HEK293 (cell line): ENCODE data around the gene C12orf57.

Experiments used
- CTCF ChIA-PET: fragments of 350-600 bp; formaldehyde crosslinking; extraction: SDS; loops from one replicate; lab custom pipeline; 2021; ENCODE audit warnings: antibody characterized with exemption; lab: Yijun Ruan, JAX
- POLR2A ChIA-PET: fragments of 300-600 bp; formaldehyde crosslinking; extraction: SDS; loops from one replicate; lab custom pipeline; 2020; ENCODE audit warnings: antibody characterized with exemption, inconsistent platforms; lab: Yijun Ruan, JAX
- H3K27ac ChIP-seq: fragments of 200-500 bp; sonication (Bioruptor generic); 2 replicates; pipeline ENCODE4 v1.5.1; 2014; ENCODE audit warnings: low read depth, low read length, control low read depth, inconsistent platforms; ENCODE audit errors: extremely low read depth
- H3K36me3 ChIP-seq, 2 experiments: fragments of 200-500 bp in 1 of 2; sonication (Bioruptor generic) in 1 of 2; 1 replicate in 1 of 2; 2 replicates in 1 of 2; pipeline ENCODE4 v1.5.1; 2014 to 2017; ENCODE audit warnings: inconsistent platforms in 2 of 2, low read length in 2 of 2; ENCODE audit not compliant: control insufficient read depth in 2 of 2, insufficient read depth in 1 of 2
- H3K4me1 ChIP-seq: fragments of 200-500 bp; sonication (Bioruptor generic); 2 replicates; pipeline ENCODE4 v1.5.1; 2014; ENCODE audit warnings: mild to moderate bottlenecking, low read length, inconsistent platforms; ENCODE audit not compliant: control insufficient read depth, insufficient read depth
- H3K4me3 ChIP-seq: 2 replicates; pipeline ENCODE4 v1.5.1; 2011; ENCODE audit warnings: low read depth, mild to moderate bottlenecking, control low read depth, low read length, moderate library complexity
- H3K9me3 ChIP-seq: fragments of 200-500 bp; sonication (Bioruptor generic); 2 replicates; pipeline ENCODE4 v1.5.1; 2014; ENCODE audit warnings: low read depth, low read length, inconsistent platforms; ENCODE audit not compliant: control insufficient read depth, insufficient read depth
- BCL11A ChIP-seq: fragments of 450-650 bp; formaldehyde crosslinking; IDR thresholded peaks from 2 replicates; pipeline ENCODE4 v1.5.1; 2016; ENCODE audit warnings: low read depth, missing biosample characterization, missing genetic modification characterization
- FEZF1 ChIP-seq: fragments of 450-650 bp; formaldehyde crosslinking; IDR thresholded peaks from 2 replicates; pipeline ENCODE4 v1.5.1; 2016; ENCODE audit warnings: missing biosample characterization, missing genetic modification characterization
- GLI2 ChIP-seq: fragments of 450-650 bp; formaldehyde crosslinking; IDR thresholded peaks from 2 replicates; pipeline ENCODE4; 2017; ENCODE audit warnings: missing biosample characterization, missing genetic modification characterization, low read depth, borderline replicate concordance
- KLF7 ChIP-seq: fragments of 450-650 bp; formaldehyde crosslinking; IDR thresholded peaks from 2 replicates; pipeline ENCODE4 v1.5.1; 2016; ENCODE audit warnings: missing biosample characterization, missing genetic modification characterization, borderline replicate concordance
- KLF9 ChIP-seq: fragments of 450-650 bp; formaldehyde crosslinking; IDR thresholded peaks from 2 replicates; pipeline ENCODE4 v1.5.1; 2016; ENCODE audit warnings: missing biosample characterization, missing genetic modification characterization, low read depth
- PATZ1 ChIP-seq: fragments of 450-650 bp; formaldehyde crosslinking; IDR thresholded peaks from 2 replicates; pipeline ENCODE4 v1.5.1; 2016; ENCODE audit warnings: missing biosample characterization, missing genetic modification characterization
- ZBTB7A ChIP-seq: fragments of 450-650 bp; formaldehyde crosslinking; IDR thresholded peaks from 2 replicates; pipeline ENCODE4 v1.5.1; 2016; ENCODE audit warnings: low read depth, missing biosample characterization, missing genetic modification characterization
- ZBTB8A ChIP-seq: fragments of 450-650 bp; formaldehyde crosslinking; IDR thresholded peaks from 2 replicates; pipeline ENCODE4 v1.5.1; 2016; ENCODE audit warnings: missing biosample characterization, missing genetic modification characterization
- ZEB2 ChIP-seq: fragments of 450-650 bp; formaldehyde crosslinking; IDR thresholded peaks from 2 replicates; pipeline ENCODE4 v1.5.1; 2016; ENCODE audit warnings: missing biosample characterization, missing genetic modification characterization
- ZNF23 ChIP-seq: fragments of 450-650 bp; formaldehyde crosslinking; IDR thresholded peaks from 2 replicates; pipeline ENCODE4 v1.5.1; 2016; ENCODE audit warnings: missing biosample characterization, missing genetic modification characterization, borderline replicate concordance
- ZNF266 ChIP-seq: fragments of 450-650 bp; formaldehyde crosslinking; IDR thresholded peaks from 2 replicates; pipeline ENCODE4 v1.5.1; 2016; ENCODE audit warnings: missing biosample characterization, missing genetic modification characterization, low read depth
- ZNF274 ChIP-seq, 2 experiments: fragments of 200-500 bp in 1 of 2; fragments of 450-650 bp in 1 of 2; sonication (Bioruptor generic) in 1 of 2; formaldehyde crosslinking in 1 of 2; IDR thresholded peaks; 2 replicates each; pipeline versions ENCODE4 v1.5.1 to v1.6.1; 2014 to 2016; ENCODE audit warnings: borderline replicate concordance in 1 of 2, inconsistent platforms in 1 of 2, low read length in 1 of 2, missing biosample characterization in 1 of 2, missing genetic modification characterization in 1 of 2
- ZNF292 ChIP-seq: fragments of 450-650 bp; formaldehyde crosslinking; IDR thresholded peaks from 2 replicates; pipeline ENCODE4 v1.5.1; 2016; ENCODE audit warnings: low read depth, missing biosample characterization, missing genetic modification characterization, borderline replicate concordance
- ZNF335 ChIP-seq: fragments of 450-650 bp; formaldehyde crosslinking; conservative IDR thresholded peaks from 2 replicates; pipeline ENCODE4 v1.5.1; 2016; ENCODE audit warnings: missing biosample characterization, missing genetic modification characterization
- ZNF416 ChIP-seq: fragments of 450-650 bp; formaldehyde crosslinking; IDR thresholded peaks from 2 replicates; pipeline ENCODE4 v1.5.1; 2016; ENCODE audit warnings: missing biosample characterization, missing genetic modification characterization
- ZNF560 ChIP-seq: fragments of 450-650 bp; formaldehyde crosslinking; IDR thresholded peaks from 2 replicates; pipeline ENCODE4 v1.5.1; 2017; ENCODE audit warnings: missing biosample characterization, missing genetic modification characterization, borderline replicate concordance
- ZNF596 ChIP-seq: fragments of 450-650 bp; IDR thresholded peaks from 2 replicates; pipeline ENCODE4 v1.5.0; 2018; ENCODE audit warnings: missing biosample characterization, mild to moderate bottlenecking, missing genetic modification characterization, moderate library complexity
- ZNF610 ChIP-seq: fragments of 450-650 bp; formaldehyde crosslinking; IDR thresholded peaks from 2 replicates; pipeline ENCODE4 v1.5.1; 2016; ENCODE audit warnings: missing biosample characterization, missing genetic modification characterization, borderline replicate concordance
- ZNF623 ChIP-seq: fragments of 450-650 bp; formaldehyde crosslinking; IDR thresholded peaks from 2 replicates; pipeline ENCODE4 v1.5.1; 2016; ENCODE audit warnings: missing biosample characterization, missing genetic modification characterization
- ZNF670 ChIP-seq: fragments of 450-650 bp; formaldehyde crosslinking; IDR thresholded peaks from 2 replicates; pipeline ENCODE4 v1.5.1; 2016; ENCODE audit warnings: missing biosample characterization, missing genetic modification characterization, low read depth
- ZNF747 ChIP-seq: fragments of 450-650 bp; formaldehyde crosslinking; IDR thresholded peaks from 2 replicates; pipeline ENCODE4 v1.5.1; 2016; ENCODE audit warnings: missing biosample characterization, missing genetic modification characterization
- ZNF76 ChIP-seq: fragments of 450-650 bp; formaldehyde crosslinking; IDR thresholded peaks from 2 replicates; pipeline ENCODE4; 2016; ENCODE audit warnings: low read depth, missing biosample characterization, missing genetic modification characterization, borderline replicate concordance
- ZNF776 ChIP-seq: fragments of 450-650 bp; formaldehyde crosslinking; IDR thresholded peaks from 2 replicates; pipeline ENCODE4 v1.5.0; 2017; ENCODE audit warnings: missing biosample characterization, missing genetic modification characterization, borderline replicate concordance
- ZNF843 ChIP-seq: fragments of 450-650 bp; formaldehyde crosslinking; IDR thresholded peaks from 2 replicates; pipeline ENCODE4 v1.5.1; 2016; ENCODE audit warnings: missing biosample characterization, missing genetic modification characterization
- ZXDB ChIP-seq: fragments of 450-650 bp; formaldehyde crosslinking; IDR thresholded peaks from 2 replicates; pipeline ENCODE4 v1.5.1; 2016; ENCODE audit warnings: missing biosample characterization, missing genetic modification characterization
- TF ChIP-seq, protein P1 (sequence below): fragments of 450-650 bp; formaldehyde crosslinking; IDR thresholded peaks from 2 replicates; pipeline ENCODE4 v1.5.1; 2016; ENCODE audit warnings: missing biosample characterization, missing genetic modification characterization, low read depth
- TF ChIP-seq, protein P2 (sequence below): fragments of 450-650 bp; formaldehyde crosslinking; IDR thresholded peaks from 2 replicates; pipeline ENCODE4 v1.5.1; 2017; ENCODE audit warnings: missing biosample characterization, missing genetic modification characterization
- TF ChIP-seq, protein P3 (sequence below): fragments of 450-650 bp; formaldehyde crosslinking; IDR thresholded peaks from 2 replicates; pipeline ENCODE4 v1.5.1; 2016; ENCODE audit warnings: missing biosample characterization, missing genetic modification characterization

C12orf57 gene

GRCh38 chr12:6927379-6928021 is 16.3 kb upstream of the C12orf57 start, which contains the start of gene ATN1:
Gene ATN1, plus strand, starts transcription at chr12:6927959. Its CDS starts 6,043 bp downstream, at chr12:6934002.
- CTCF ChIA-PET = interaction anchor here (1.5 to 6.1 kb wide), 5 partner anchors 10 to 59 kb away, joined by 3 to 53 read pairs (median 31); partner anchors contain the start of genes C12orf57, RNU7-1 and SPSB2
- H3K4me3 ChIP-seq = peak within 1 kb of the TSS; percentile 74
- no peaks in the 10 kb centered on the region for H3K9me3 ChIP-seq
- peaks cover 28% of the 10 kb centered on the region for H3K4me1 ChIP-seq
- peaks cover 0 to 33% of the 10 kb centered on the region in 2 experiments; a peak in 1 of 3 replicates for H3K36me3 ChIP-seq
- POLR2A ChIA-PET = interaction anchor here (0.9 to 6.2 kb wide), 5 partner anchors 10 to 175 kb away, joined by 3 to 99 read pairs (median 32); partner anchors contain the start of genes C12orf57, MLF2, RNU7-1 and SPSB2
- peak within 1 kb of the TSS; percentile 80 for H3K27ac ChIP-seq
- TF ChIP-seq KLF9 (tag by site-specific recombination) (peak; percentile 63; the same call in 1 of the 2 replicates), ZNF335 (tag by site-specific recombination) (peak; percentile 82), ZNF76 (tag by site-specific recombination) (peak; percentile 74; the same call in 1 of the 2 replicates), KLF7 (no peak), ZNF623 (tag by site-specific recombination) (no peak), ZNF596 (tag by site-specific recombination) (peak; percentile 57; the same call in 1 of the 2 replicates), ZNF416 (no peak), ZBTB8A (tag by site-specific recombination) (peak; percentile 68), ZXDB (tag by site-specific recombination) (peak; percentile 72), ZEB2 (peak; percentile 87; the same call in 1 of the 2 replicates), GLI2 (tag by site-specific recombination) (no peak), ZNF292 (tag by site-specific recombination) (no peak), ZNF23 (tag by site-specific recombination) (no peak), PATZ1 (tag by site-specific recombination) (peak; percentile 98), ZNF747 (tag by site-specific recombination) (no peak), ZNF670 (tag by site-specific recombination) (no peak), ZNF266 (tag by site-specific recombination) (no peak), ZNF843 (peak; percentile 65; the same call in 1 of the 2 replicates), ZNF560 (tag by site-specific recombination) (no peak), FEZF1 (tag by site-specific recombination) (peak; percentile 11; the same call in 1 of the 2 replicates), ZBTB7A (tag by site-specific recombination) (no peak), BCL11A (tag by site-specific recombination) (0 out of 2 replicates have a peak, but pooled peaks have one; percentile 50), ZNF274 (IDR thresholded peaks at IDR 0.05; ENCODE audit: low read length) (no peak), ZNF274 (tag by site-specific recombination; IDR thresholded peaks at IDR 0.05; ENCODE audit: borderline replicate concordance) (no peak), ZNF610 (0 out of 2 replicates have a peak, but pooled peaks have one; percentile 17), ZNF776 (tag by site-specific recombination) (no peak)
- TF ChIP-seq, protein P1, sequence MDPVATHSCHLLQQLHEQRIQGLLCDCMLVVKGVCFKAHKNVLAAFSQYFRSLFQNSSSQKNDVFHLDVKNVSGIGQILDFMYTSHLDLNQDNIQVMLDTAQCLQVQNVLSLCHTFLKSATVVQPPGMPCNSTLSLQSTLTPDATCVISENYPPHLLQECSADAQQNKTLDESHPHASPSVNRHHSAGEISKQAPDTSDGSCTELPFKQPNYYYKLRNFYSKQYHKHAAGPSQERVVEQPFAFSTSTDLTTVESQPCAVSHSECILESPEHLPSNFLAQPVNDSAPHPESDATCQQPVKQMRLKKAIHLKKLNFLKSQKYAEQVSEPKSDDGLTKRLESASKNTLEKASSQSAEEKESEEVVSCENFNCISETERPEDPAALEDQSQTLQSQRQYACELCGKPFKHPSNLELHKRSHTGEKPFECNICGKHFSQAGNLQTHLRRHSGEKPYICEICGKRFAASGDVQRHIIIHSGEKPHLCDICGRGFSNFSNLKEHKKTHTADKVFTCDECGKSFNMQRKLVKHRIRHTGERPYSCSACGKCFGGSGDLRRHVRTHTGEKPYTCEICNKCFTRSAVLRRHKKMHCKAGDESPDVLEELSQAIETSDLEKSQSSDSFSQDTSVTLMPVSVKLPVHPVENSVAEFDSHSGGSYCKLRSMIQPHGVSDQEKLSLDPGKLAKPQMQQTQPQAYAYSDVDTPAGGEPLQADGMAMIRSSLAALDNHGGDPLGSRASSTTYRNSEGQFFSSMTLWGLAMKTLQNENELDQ (tag by site-specific recombination) = no peak
- TF ChIP-seq, protein P2, sequence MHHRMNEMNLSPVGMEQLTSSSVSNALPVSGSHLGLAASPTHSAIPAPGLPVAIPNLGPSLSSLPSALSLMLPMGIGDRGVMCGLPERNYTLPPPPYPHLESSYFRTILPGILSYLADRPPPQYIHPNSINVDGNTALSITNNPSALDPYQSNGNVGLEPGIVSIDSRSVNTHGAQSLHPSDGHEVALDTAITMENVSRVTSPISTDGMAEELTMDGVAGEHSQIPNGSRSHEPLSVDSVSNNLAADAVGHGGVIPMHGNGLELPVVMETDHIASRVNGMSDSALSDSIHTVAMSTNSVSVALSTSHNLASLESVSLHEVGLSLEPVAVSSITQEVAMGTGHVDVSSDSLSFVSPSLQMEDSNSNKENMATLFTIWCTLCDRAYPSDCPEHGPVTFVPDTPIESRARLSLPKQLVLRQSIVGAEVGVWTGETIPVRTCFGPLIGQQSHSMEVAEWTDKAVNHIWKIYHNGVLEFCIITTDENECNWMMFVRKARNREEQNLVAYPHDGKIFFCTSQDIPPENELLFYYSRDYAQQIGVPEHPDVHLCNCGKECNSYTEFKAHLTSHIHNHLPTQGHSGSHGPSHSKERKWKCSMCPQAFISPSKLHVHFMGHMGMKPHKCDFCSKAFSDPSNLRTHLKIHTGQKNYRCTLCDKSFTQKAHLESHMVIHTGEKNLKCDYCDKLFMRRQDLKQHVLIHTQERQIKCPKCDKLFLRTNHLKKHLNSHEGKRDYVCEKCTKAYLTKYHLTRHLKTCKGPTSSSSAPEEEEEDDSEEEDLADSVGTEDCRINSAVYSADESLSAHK (tag by site-specific recombination) = peak; percentile 53; the same call in 1 of the 2 replicates
- TF ChIP-seq, protein P3, sequence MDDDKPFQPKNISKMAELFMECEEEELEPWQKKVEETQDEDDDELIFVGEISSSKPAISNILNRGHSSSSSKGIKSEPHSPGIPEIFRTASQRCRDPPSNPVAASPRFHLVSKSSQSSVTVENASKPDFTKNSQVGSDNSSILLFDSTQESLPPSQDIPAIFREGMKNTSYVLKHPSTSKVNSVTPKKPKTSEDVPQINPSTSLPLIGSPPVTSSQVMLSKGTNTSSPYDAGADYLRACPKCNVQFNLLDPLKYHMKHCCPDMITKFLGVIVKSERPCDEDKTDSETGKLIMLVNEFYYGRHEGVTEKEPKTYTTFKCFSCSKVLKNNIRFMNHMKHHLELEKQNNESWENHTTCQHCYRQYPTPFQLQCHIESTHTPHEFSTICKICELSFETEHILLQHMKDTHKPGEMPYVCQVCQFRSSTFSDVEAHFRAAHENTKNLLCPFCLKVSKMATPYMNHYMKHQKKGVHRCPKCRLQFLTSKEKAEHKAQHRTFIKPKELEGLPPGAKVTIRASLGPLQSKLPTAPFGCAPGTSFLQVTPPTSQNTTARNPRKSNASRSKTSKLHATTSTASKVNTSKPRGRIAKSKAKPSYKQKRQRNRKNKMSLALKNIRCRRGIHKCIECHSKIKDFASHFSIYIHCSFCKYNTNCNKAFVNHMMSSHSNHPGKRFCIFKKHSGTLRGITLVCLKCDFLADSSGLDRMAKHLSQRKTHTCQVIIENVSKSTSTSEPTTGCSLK = no peak
